Erythroblast (primary cell): ENCODE results near the gene HORMAD2.

Experiments
- DNase-seq, 2 experiments: peaks; one replicate each; lab custom pipeline; 2025; lab: John Stamatoyannopoulos, UW
- GATA1 ChIP-seq: IDR thresholded peaks from 2 replicates; pipeline ENCODE4 v1.6.1; 2011; ENCODE audit warnings: low read depth, mild to moderate bottlenecking, control low read depth, low read length, moderate library complexity
- POLR2A ChIP-seq: IDR thresholded peaks from 2 replicates; pipeline ENCODE4 v1.6.1; 2011; ENCODE audit warnings: mild to moderate bottlenecking, low read length

HORMAD2 gene

GRCh38 chr22:30201945-30202344 lies 121.7 kb downstream of the HORMAD2 start:
- DNase-seq, result no peak
- no peak for TF ChIP-seq GATA1
- TF ChIP-seq POLR2A, result no peak

DNA sequence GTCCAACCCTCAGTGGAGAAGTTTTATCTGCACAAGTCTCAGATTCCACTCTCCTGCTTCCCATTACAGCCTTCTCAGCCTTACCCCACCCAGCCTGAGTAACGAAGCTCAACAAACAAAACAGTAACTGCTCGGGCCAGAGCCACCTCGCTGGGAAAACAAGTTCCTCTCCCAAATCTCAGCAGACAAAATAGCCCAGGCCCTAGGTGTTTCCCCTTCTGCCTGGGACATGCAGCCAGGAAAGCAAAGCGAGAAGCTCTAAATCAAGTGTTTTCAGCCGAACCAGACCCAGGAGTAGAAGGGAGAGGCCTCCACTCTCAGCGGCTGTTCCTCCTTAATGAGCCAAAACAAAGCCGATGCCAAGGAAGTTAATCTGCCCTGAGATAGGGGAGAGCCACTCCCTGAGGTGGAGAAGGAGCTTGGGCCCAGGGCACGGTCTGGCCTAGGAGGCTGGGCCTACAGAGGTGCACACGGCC lies 122.3 kb downstream of the HORMAD2 start:
- no peak for DNase-seq
- no peak for TF ChIP-seq POLR2A
- TF ChIP-seq GATA1, result no peak

GRCh38 chr22:30204015-30204741 lies 123.9 kb downstream of the HORMAD2 start:
- TF ChIP-seq POLR2A (no peak), GATA1 (no peak)
- DNase-seq, result no peak

GRCh38 chr22:30204742-30205111 lies 124.5 kb downstream of the HORMAD2 start:
- TF ChIP-seq GATA1, result no peak
- TF ChIP-seq POLR2A, result no peak
- DNase-seq, result no peak

DNA sequence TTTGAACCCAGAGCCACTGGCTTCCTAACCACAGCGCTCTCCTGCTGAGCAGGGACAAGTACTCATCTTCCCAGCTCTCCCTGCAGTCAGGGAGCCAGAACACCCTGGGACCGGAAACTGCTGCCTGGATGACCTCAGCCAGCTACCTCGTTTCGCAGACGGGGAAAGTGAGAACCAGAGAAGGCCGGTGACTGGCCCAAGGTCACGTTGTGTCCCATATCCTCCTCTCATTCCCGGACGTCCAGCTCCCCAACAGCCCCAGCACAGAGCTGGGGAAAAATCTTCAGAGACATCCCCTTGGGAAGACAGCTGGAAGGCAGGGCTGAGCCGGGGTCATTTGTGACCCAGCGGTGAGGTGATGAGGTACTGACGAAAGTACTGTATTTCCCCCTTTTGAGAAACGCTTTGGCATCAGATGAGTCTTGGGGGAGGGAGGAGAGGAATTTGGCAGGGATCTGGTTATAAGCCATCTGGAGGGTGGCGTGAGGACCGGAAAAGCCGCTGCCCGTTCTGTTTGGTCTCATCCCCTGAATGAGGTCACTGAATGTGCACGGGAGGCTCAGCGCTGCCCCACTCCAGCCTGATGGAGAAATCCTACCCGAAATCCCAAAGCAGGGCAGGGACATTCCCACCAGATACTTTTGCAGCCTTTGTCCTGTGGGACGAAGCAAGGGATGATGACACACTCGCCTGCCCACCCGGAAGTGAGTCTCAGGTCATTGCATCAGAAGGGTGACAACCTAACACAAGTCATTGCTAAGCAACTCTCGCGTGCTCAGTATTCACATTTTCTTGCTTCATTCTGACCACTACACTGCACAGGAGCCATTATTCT lies 125.2 kb downstream of the HORMAD2 start:
- no peak for TF ChIP-seq POLR2A
- no peak for TF ChIP-seq GATA1

DNA sequence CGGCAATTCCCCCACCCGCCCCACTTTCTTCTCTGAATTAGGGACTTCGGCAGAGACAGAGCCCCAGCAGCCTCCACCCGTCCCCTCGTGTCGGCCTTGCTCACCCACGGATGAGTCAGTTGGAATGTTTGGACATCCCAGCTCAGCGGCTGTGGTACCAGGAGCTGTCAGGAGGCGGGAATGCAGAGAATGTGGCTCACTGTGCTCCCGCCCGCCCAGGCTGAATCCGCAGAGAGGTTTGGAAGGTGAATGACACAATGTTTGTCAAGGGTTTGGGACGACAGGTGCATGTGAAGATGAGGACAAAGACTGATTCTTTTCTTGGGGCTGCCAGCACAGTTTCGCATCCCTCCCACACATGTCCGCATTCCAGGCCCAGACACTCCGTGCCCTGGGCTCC lies 126.7 kb downstream of the HORMAD2 start:
- DNase-seq, result no peak
- no peak for TF ChIP-seq POLR2A
- TF ChIP-seq GATA1, result no peak

More for the DNA sequence above, 125.2 kb downstream of the HORMAD2 start:
- peak in 1 of 2 experiments; percentile 56 for DNase-seq

GRCh38 chr22:30208631-30209603 lies 128.7 kb downstream of the HORMAD2 start:
- peak; percentile 88 to 89 for DNase-seq
- peak; percentile 35 for TF ChIP-seq POLR2A
- no peak for TF ChIP-seq GATA1

GRCh38 chr22:30209642-30210041 lies 129.4 kb downstream of the HORMAD2 start:
- TF ChIP-seq GATA1, result no peak
- TF ChIP-seq POLR2A, result no peak
- peak in 1 of 2 experiments; percentile 34 for DNase-seq

- no peak for TF ChIP-seq POLR2A
- TF ChIP-seq GATA1, result no peak
- no peak for DNase-seq
Measured at GRCh38 chr22:30210235-30210909, 130.1 kb downstream of the HORMAD2 start.

DNA sequence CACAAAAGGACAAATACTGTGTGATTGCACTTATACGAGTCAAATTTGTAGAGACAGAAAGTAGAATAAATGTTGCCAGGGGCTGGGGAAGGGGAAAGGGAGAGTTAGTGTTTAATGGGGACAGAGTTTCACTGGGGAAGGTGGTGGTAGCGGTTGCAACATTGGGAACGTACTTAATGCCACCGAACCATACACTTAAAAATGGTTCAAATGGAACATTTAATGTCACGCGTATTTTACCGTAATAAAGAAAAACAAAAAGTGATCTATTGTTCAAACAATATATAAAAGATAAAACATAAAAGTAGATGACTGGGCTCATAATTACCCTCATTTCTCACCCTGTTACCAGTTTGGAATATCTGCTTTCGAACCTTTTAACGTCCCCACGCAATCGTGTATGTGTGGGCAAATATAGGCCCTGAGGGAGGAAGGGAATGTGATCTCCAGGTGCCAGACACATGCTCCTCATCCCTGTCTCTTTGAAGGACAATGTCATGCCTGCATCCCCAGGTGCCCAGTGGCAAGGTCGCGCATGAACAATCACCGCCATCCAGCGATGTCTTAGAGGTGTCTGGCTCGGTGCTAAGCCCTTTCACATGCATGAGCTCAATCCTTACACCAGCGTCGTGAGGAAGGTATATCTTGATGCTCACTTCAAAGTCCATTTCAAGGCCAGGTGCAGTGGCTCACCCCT lies 131.0 kb downstream of the HORMAD2 start:
- TF ChIP-seq POLR2A, result no peak
- TF ChIP-seq GATA1, result no peak
- DNase-seq, result no peak

GRCh38 chr22:30212363-30212995 lies 132.2 kb downstream of the HORMAD2 start:
- DNase-seq, result peak; percentile 45 to 75
- TF ChIP-seq POLR2A, result no peak
- no peak for TF ChIP-seq GATA1
